Ovary (tissue), 9 donors: Measurements from ENCODE around the gene OBP2B. TPM values are rescaled to one million over a fixed set of nuclear protein-coding genes. Genes with fewer than 3 reads are reported as not detected.
"Not testable (repeated sequence)": the region's sequence is repeated elsewhere in the genome, so short reads cannot be mapped to it uniquely, and the experiment has no call there.

Experiments
- DNase-seq, 5 donors: peaks; one replicate each; pipeline ENCODE4 v3.0.0-alpha.2; 2019 to 2020
- H3K27ac ChIP-seq, 2 donors: fragments of 200-600 bp; one replicate each; pipeline versions ENCODE4 v1.5.1 to v1.8.0; 2019 to 2022
- H3K27me3 ChIP-seq: fragments of 200-600 bp; one replicate; pipeline ENCODE4 v1.8.0; 2022
- H3K36me3 ChIP-seq: fragments of 200-600 bp; sonication (generic); one replicate; pipeline ENCODE4 v1.5.1; 2019
- H3K4me1 ChIP-seq: one replicate; pipeline ENCODE4 v1.8.1; 2013; ENCODE audit warnings: mild to moderate bottlenecking, moderate library complexity; ENCODE audit not compliant: insufficient read depth
- H3K4me3 ChIP-seq: fragments of 200-600 bp; sonication (generic); one replicate; pipeline ENCODE4 v1.5.1; 2017
- H3K9me3 ChIP-seq, 2 donors: fragments of 200-600 bp in 1 of 2; sonication (generic) in 1 of 2; one replicate each; pipeline versions ENCODE4 v1.5.1 to v1.8.1; 2013 to 2019; ENCODE audit warnings: mild to moderate bottlenecking in 1 of 2, moderate library complexity in 1 of 2
- CTCF ChIP-seq, 3 donors: fragments of 450-650 bp in 2 of 3; fragments of 200-600 bp in 1 of 3; IDR thresholded peaks; one replicate each; pipeline versions ENCODE4 v1.5.1 to v1.8.0; 2016 to 2022; ENCODE audit warnings: antibody characterized with exemption in 3 of 3, mild to moderate bottlenecking in 1 of 3
- EP300 ChIP-seq: sonication (generic); formaldehyde crosslinking; IDR thresholded peaks from one replicate; pipeline ENCODE4 v1.6.1; 2017; ENCODE audit warnings: antibody characterized with exemption
- POLR2A ChIP-seq: fragments of 450-650 bp; IDR thresholded peaks from one replicate; pipeline ENCODE4 v1.6.1; 2017; ENCODE audit warnings: antibody characterized with exemption, mild to moderate bottlenecking, moderate library complexity
- WGBS, 3 donors: extraction: QIAGEN DNeasy Blood & Tissue Kit in 1 of 3; methylation state at CpG; one replicate each; pipeline versions ENCODE4 v1.1.5 to v1.1.7; 2013 to 2017; 5-methylcytosine and 5-hydroxymethylcytosine counted together
- intact Hi-C, 4 donors: fragments of 100-400 bp; cut with DNase I; formaldehyde crosslinking; loops; one replicate each; pipeline versions ENCODE4 v1.11.0 to v1.15.1; 2022 to 2023
- polyA plus RNA-seq, 2 donors: library from polyadenylated mRNA; stranded (reverse); fragments of 200-250 nt in 1 of 2; fragments of 350-450 nt in 1 of 2; fragmentation: Illumina TruSeq in 1 of 2; extraction: RNeasy Lipid Tissue Mini Kit (QIAGEN cat#74804) in 1 of 2; gene quantifications; one replicate each; pipeline ENCODE4 v1.2.3, GENCODE V29; 2013 to 2014
- total RNA-seq, 7 donors: library from RNA; depleted of rRNA in 2 of 7; stranded (reverse); fragments of >200 nt in 2 of 7; fragmentation: NEBNext Ultra II Directional in 3 of 7; extraction: Animal tissue kit (Norgen Biotek cat#: 25700) in 3 of 7; gene quantifications; one replicate each; pipeline versions ENCODE4 v1.1.0 to v1.2.4, GENCODE V29; 2016 to 2023
- donor health status: DM: no; HTN: no; CAD: no; lungs with moderate emphysema.
- donor health status: DM: no; HTN: no; CAD: no.
- donor health status: Bipolar disorder and iron deficiency.
- donor health status: DM: yes; HTN: yes; CAD: no.
- donor health status: DM: no; HTN: no; CAD: no.
- donor health status: DM: yes; HTN: yes; CAD: no.

The OBP2B gene
- total and polyA plus RNA-seq, 9 donors = 0.33 to 5.3 (median 2.7) TPM; not detected in 5

- Histone ChIP-seq H3K4me1 (no peaks in the 10 kb centered on the region), H3K27me3 (no peaks in the 10 kb centered on the region), H3K27ac (no peak overlapping the region), H3K4me3 (no peak overlapping the region), H3K36me3 (no peaks in the 10 kb centered on the region), H3K9me3 (no peaks in the 10 kb centered on the region)
- peak in 1 of 5 donors; percentile 28 for DNase-seq
- TF ChIP-seq POLR2A (no peak), EP300 (no peak), CTCF (IDR thresholded peaks at IDR 0.05) (no peak)
- intact Hi-C loops = no loop called here
- 83 to 85% (median 84%) methylated on average over 25 to 35 of the region's 35 CpGs for WGBS, 3 donors
Measured at GRCh38 chr9:133205996-133206931, 2.8 kb downstream of the OBP2B start.

- H3K4me1 ChIP-seq, DNase-seq, H3K9me3 ChIP-seq, intact Hi-C loops, H3K36me3 ChIP-seq, H3K4me3 ChIP-seq, H3K27ac ChIP-seq, H3K27me3 ChIP-seq: not testable (repeated sequence)
- WGBS, 3 donors = 67 to 77% (median 69%) methylated on average over 14 of the region's 14 CpGs
Measured at GRCh38 chr9:133205481-133205887, 3.6 kb downstream of the OBP2B start.

DNA sequence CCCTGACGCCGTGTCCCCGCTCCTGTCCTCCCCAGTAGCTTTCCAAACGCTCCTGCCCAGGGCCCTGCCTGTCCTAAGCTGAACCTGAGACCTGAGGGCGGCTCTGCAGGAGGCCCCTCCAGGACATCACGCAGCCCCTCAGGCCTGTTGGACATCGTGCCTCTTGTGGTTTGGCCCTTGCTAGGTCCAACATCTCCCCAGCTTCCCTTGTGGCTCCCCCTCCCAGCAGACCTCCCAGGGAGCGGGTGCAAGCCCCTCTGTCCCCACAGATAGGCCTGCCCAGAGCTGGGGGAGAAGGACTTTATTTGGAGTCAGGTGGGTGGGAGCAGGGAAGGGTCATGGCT lies 4.1 kb downstream of the OBP2B start:
- Histone ChIP-seq H3K4me3 (no peak overlapping the region), H3K9me3 (no peaks in the 10 kb centered on the region), H3K4me1 (no peaks in the 10 kb centered on the region), H3K36me3 (no peaks in the 10 kb centered on the region), H3K27ac (no peak overlapping the region), H3K27me3 (no peaks in the 10 kb centered on the region)
- no peak for DNase-seq
- intact Hi-C loops = no loop called here
- 71 to 86% (median 81%) methylated on average over 8 of the region's 8 CpGs for WGBS, 3 donors
- TF ChIP-seq POLR2A (no peak), EP300 (no peak), CTCF (IDR thresholded peaks at IDR 0.05) (no peak)

GRCh38 chr9:133204335-133204992 lies 4.6 kb downstream of the OBP2B start:
- Histone ChIP-seq H3K27me3 (no peaks in the 10 kb centered on the region), H3K36me3 (no peaks in the 10 kb centered on the region), H3K27ac (no peak overlapping the region), H3K4me3 (no peak overlapping the region), H3K4me1 (no peaks in the 10 kb centered on the region), H3K9me3 (no peaks in the 10 kb centered on the region)
- DNase-seq = no peak
- TF ChIP-seq EP300 (no peak), CTCF (IDR thresholded peaks at IDR 0.05) (no peak), POLR2A (no peak)
- intact Hi-C loops = no loop called here
- 83 to 87% (median 85%) methylated on average over 12 to 17 of the region's 17 CpGs for whole genome bisulfite sequencing, 3 donors
